ENCODE measurements around the gene SYT17.

DNA sequence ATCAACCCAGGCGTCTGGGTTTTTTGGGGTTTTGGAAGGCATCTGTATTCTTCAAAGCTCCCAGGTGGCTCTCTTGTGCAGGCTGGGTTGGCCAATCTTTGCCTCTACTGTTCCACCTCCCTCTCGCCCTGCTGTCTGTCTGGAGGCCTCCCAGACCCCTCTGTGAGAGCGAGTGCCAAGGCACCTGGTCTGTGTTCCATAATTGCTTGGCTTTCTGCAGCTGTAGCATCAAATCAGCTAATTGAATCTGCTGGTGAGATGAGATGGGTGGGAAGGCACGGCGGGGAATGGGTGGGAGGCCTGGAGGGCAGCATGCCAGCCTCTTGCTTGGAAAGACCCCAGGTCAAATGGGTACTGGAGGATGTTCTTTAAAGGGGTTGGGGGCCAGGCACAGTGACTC is 64.9 kb downstream of the SYT17 start:
- no peak for TF ChIP-seq POLR2A (IDR thresholded peaks at IDR 0.05)
- TF ChIP-seq, protein P1, sequence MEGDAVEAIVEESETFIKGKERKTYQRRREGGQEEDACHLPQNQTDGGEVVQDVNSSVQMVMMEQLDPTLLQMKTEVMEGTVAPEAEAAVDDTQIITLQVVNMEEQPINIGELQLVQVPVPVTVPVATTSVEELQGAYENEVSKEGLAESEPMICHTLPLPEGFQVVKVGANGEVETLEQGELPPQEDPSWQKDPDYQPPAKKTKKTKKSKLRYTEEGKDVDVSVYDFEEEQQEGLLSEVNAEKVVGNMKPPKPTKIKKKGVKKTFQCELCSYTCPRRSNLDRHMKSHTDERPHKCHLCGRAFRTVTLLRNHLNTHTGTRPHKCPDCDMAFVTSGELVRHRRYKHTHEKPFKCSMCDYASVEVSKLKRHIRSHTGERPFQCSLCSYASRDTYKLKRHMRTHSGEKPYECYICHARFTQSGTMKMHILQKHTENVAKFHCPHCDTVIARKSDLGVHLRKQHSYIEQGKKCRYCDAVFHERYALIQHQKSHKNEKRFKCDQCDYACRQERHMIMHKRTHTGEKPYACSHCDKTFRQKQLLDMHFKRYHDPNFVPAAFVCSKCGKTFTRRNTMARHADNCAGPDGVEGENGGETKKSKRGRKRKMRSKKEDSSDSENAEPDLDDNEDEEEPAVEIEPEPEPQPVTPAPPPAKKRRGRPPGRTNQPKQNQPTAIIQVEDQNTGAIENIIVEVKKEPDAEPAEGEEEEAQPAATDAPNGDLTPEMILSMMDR (IDR thresholded peaks at IDR 0.05), result no peak

All from Peyer's patch (tissue), 4 donors.